ENCODE data around the gene TSPAN15. TPM values are rescaled to one million over a fixed set of nuclear protein-coding genes. Genes with fewer than 3 reads are reported as not detected.

Gene TSPAN15
- total and polyA plus RNA-seq, 2 donors (not counting 1 experiment from before 2014, with no cell fraction given), result 0.56 to 2.6 TPM

DNA sequence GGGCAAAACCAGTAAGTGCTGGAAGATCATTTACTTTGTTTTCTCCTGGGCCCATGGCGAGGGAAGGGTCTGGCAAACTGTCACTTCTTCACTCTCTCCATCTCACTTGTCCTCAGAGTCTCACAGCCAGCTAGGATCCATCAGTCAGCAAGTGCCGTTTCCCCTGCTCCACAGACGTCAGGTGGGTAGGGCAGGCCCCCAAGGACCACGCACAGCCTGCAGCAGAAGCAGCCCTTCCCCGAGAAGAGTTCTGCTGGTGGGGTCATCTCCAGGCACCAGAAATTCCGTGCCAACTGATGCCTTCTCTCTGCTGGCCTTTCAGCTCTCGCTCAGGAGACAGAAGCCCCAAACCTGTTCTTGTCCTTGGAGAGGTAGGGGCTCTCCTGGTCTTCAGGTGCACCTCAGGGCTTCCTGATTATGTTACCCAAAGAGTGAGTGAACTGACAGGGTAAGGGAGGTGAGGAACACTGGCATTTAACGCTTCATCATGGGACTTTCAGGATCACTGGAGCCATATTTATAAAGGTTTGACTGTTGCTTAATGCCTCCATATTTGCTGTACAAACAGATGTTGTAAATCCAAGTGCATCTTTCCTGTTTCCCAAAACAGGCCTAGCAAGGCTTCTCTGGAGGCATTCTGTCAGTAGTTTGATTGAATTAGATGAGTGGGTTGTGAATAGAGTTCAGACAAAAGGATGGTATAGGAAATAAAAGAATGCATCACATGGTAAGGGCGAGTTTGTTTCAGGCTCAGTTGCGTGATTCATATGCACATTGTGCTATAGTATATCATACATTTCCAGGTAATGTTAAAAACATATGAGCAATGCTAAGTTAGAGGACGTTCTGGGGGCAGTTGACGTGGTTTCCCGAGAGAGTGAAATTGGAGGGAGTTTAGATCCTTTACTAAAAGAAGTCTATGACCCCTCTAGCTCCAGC lies 13.7 kb upstream of the TSPAN15 start:
- H3K27me3 ChIP-seq (ENCODE audit: control insufficient read depth, insufficient read depth, low read length), result peaks cover 5% of the 10 kb centered on the region
- no peak overlapping the region for H3K4me2 ChIP-seq (ENCODE audit: extremely low read depth, insufficient read depth, low read length)
- no peaks in the 10 kb centered on the region for H3K9me3 ChIP-seq (ENCODE audit: control insufficient read depth, insufficient read depth, low read depth, low read length)
- H2AFZ ChIP-seq (ENCODE audit: low read length), result no peak overlapping the region
- H3K4me3 ChIP-seq (replicated peaks in 1 of 4; ENCODE audit: control extremely low read depth in 1 of 4, insufficient read depth in 1 of 4, low read depth in 3 of 4, low read length in 4 of 4), result no peak overlapping the region
- no peaks in the 10 kb centered on the region for H3K36me3 ChIP-seq (ENCODE audit: control insufficient read depth, insufficient read depth, low read length)
- TF ChIP-seq, protein P1, sequence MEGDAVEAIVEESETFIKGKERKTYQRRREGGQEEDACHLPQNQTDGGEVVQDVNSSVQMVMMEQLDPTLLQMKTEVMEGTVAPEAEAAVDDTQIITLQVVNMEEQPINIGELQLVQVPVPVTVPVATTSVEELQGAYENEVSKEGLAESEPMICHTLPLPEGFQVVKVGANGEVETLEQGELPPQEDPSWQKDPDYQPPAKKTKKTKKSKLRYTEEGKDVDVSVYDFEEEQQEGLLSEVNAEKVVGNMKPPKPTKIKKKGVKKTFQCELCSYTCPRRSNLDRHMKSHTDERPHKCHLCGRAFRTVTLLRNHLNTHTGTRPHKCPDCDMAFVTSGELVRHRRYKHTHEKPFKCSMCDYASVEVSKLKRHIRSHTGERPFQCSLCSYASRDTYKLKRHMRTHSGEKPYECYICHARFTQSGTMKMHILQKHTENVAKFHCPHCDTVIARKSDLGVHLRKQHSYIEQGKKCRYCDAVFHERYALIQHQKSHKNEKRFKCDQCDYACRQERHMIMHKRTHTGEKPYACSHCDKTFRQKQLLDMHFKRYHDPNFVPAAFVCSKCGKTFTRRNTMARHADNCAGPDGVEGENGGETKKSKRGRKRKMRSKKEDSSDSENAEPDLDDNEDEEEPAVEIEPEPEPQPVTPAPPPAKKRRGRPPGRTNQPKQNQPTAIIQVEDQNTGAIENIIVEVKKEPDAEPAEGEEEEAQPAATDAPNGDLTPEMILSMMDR (conservative IDR thresholded peaks at IDR 0.05 in 1 of 2, IDR thresholded peaks at IDR 0.05 in 1 of 2; ENCODE audit: low read depth in 1 of 2, low read length in 2 of 2), result no peak
- TF ChIP-seq EZH2 (IDR thresholded peaks at IDR 0.05; ENCODE audit: low read length, missing control alignments), result no peak
- no peaks in the 10 kb centered on the region for H4K20me1 ChIP-seq (ENCODE audit: control insufficient read depth, extremely low read depth, insufficient read depth, low read length)
- H3K79me2 ChIP-seq (ENCODE audit: control insufficient read depth, insufficient read depth, low read length), result no peaks in the 10 kb centered on the region
- no peak for DNase-seq (ENCODE audit: low read depth in 2 of 2)
- no peaks in the 10 kb centered on the region for H3K4me1 ChIP-seq (ENCODE audit: control insufficient read depth, extremely low read depth, insufficient read depth, low read length)
- H3K9ac ChIP-seq (ENCODE audit: insufficient read depth, low read length), result no peak overlapping the region
- H3K27ac ChIP-seq (ENCODE audit: insufficient read depth, low read length), result no peak overlapping the region

GRCh38 chr10:69438536-69439349 lies 12.5 kb upstream of the TSPAN15 start:
- Histone ChIP-seq H3K4me3 (replicated peaks in 1 of 4; ENCODE audit: control extremely low read depth in 1 of 4, insufficient read depth in 1 of 4, low read depth in 3 of 4, low read length in 4 of 4) (no peak overlapping the region), H3K9ac (ENCODE audit: insufficient read depth, low read length) (no peak overlapping the region), H3K9me3 (ENCODE audit: control insufficient read depth, insufficient read depth, low read depth, low read length) (no peaks in the 10 kb centered on the region), H3K4me1 (ENCODE audit: control insufficient read depth, extremely low read depth, insufficient read depth, low read length) (no peaks in the 10 kb centered on the region), H3K27me3 (ENCODE audit: control insufficient read depth, insufficient read depth, low read length) (peaks cover 5% of the 10 kb centered on the region), H3K36me3 (ENCODE audit: control insufficient read depth, insufficient read depth, low read length) (no peaks in the 10 kb centered on the region), H3K79me2 (ENCODE audit: control insufficient read depth, insufficient read depth, low read length) (no peaks in the 10 kb centered on the region), H2AFZ (ENCODE audit: low read length) (no peak overlapping the region), H4K20me1 (ENCODE audit: control insufficient read depth, extremely low read depth, insufficient read depth, low read length) (no peaks in the 10 kb centered on the region), H3K4me2 (ENCODE audit: extremely low read depth, insufficient read depth, low read length) (peak overlapping the region; percentile 33), H3K27ac (ENCODE audit: insufficient read depth, low read length) (no peak overlapping the region)
- peak in 1 of 2 donors; percentile 8 for DNase-seq (ENCODE audit: low read depth in 2 of 2)
- TF ChIP-seq EZH2 (IDR thresholded peaks at IDR 0.05; ENCODE audit: low read length, missing control alignments), result no peak
- TF ChIP-seq, protein P1 (conservative IDR thresholded peaks at IDR 0.05 in 1 of 2, IDR thresholded peaks at IDR 0.05 in 1 of 2; ENCODE audit: low read depth in 1 of 2, low read length in 2 of 2), result no peak

GRCh38 chr10:69439350-69439739 lies 11.9 kb upstream of the TSPAN15 start:
- H4K20me1 ChIP-seq (ENCODE audit: control insufficient read depth, extremely low read depth, insufficient read depth, low read length), result no peaks in the 10 kb centered on the region
- H3K4me3 ChIP-seq (replicated peaks in 1 of 4; ENCODE audit: control extremely low read depth in 1 of 4, insufficient read depth in 1 of 4, low read depth in 3 of 4, low read length in 4 of 4), result no peak overlapping the region
- no peaks in the 10 kb centered on the region for H3K9me3 ChIP-seq (ENCODE audit: control insufficient read depth, insufficient read depth, low read depth, low read length)
- DNase-seq (ENCODE audit: low read depth in 2 of 2), result no peak
- H3K27me3 ChIP-seq (ENCODE audit: control insufficient read depth, insufficient read depth, low read length), result peaks cover 5% of the 10 kb centered on the region
- no peaks in the 10 kb centered on the region for H3K4me1 ChIP-seq (ENCODE audit: control insufficient read depth, extremely low read depth, insufficient read depth, low read length)
- H3K27ac ChIP-seq (ENCODE audit: insufficient read depth, low read length), result no peak overlapping the region
- TF ChIP-seq, protein P1 (conservative IDR thresholded peaks at IDR 0.05 in 1 of 2, IDR thresholded peaks at IDR 0.05 in 1 of 2; ENCODE audit: low read depth in 1 of 2, low read length in 2 of 2), result no peak
- no peaks in the 10 kb centered on the region for H3K36me3 ChIP-seq (ENCODE audit: control insufficient read depth, insufficient read depth, low read length)
- no peak overlapping the region for H2AFZ ChIP-seq (ENCODE audit: low read length)
- H3K4me2 ChIP-seq (ENCODE audit: extremely low read depth, insufficient read depth, low read length), result no peak overlapping the region
- H3K9ac ChIP-seq (ENCODE audit: insufficient read depth, low read length), result no peak overlapping the region
- no peaks in the 10 kb centered on the region for H3K79me2 ChIP-seq (ENCODE audit: control insufficient read depth, insufficient read depth, low read length)
